Prostate gland (tissue), 2 donors: ENCODE measurements around the gene SIRPB2.
A peak's percentile ranks its signal among the peaks of the same experiment; 100 is the strongest.

Experiments
- POLR2A ChIP-seq: fragments of 450-650 bp; IDR thresholded peaks from one replicate; pipeline ENCODE4 v1.6.1; 2016; ENCODE audit warnings: antibody characterized with exemption, mild to moderate bottlenecking
- POLR2AphosphoS5 ChIP-seq: sonication (generic); formaldehyde crosslinking; IDR thresholded peaks from one replicate; pipeline ENCODE4 v1.6.1; 2017; ENCODE audit warnings: antibody characterized with exemption
- TF ChIP-seq, protein P1 (sequence below), 4 experiments: fragments of 200-600 bp in 2 of 4; fragments of 450-650 bp in 2 of 4; sonication (generic) in 2 of 4; IDR thresholded peaks; 1 replicate in 3 of 4; 2 replicates in 1 of 4; pipeline ENCODE4 v1.5.1; 2016 to 2019; ENCODE audit warnings: antibody characterized with exemption in 4 of 4, mild to moderate bottlenecking in 2 of 4, moderate library complexity in 2 of 4

DNA sequence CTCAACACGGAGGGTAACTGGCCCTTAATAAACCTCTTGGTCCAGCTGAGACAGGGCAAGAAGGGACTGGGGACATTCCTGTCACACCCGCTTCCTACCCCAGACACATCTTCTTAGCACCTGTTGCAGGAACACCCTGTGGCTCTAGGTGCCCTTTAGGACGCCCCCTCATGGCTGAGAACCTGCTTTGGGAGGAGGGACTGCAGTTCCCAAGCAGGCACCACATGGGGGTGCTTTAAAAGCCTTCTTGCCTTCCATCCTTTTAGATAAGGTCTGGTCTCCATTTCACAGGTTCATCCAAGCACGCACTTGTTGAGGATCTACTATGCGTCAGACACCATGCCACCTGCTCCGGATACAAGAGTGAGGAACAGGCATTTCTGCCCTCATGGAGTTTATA is 51.2 kb downstream of the SIRPB2 start:
- TF ChIP-seq POLR2AphosphoS5 (no peak), POLR2A (no peak)
- TF ChIP-seq, protein P1, sequence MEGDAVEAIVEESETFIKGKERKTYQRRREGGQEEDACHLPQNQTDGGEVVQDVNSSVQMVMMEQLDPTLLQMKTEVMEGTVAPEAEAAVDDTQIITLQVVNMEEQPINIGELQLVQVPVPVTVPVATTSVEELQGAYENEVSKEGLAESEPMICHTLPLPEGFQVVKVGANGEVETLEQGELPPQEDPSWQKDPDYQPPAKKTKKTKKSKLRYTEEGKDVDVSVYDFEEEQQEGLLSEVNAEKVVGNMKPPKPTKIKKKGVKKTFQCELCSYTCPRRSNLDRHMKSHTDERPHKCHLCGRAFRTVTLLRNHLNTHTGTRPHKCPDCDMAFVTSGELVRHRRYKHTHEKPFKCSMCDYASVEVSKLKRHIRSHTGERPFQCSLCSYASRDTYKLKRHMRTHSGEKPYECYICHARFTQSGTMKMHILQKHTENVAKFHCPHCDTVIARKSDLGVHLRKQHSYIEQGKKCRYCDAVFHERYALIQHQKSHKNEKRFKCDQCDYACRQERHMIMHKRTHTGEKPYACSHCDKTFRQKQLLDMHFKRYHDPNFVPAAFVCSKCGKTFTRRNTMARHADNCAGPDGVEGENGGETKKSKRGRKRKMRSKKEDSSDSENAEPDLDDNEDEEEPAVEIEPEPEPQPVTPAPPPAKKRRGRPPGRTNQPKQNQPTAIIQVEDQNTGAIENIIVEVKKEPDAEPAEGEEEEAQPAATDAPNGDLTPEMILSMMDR (IDR thresholded peaks at IDR 0.05), result peak in 1 of 4 experiments; percentile 30
